Endothelial cell of umbilical vein (primary cell): Measurements from ENCODE around the gene DMAP1.

ENCODE experiments used
- EZH2 ChIP-seq: IDR thresholded peaks from 2 replicates; pipeline ENCODE4 v1.6.1; 2012; ENCODE audit warnings: borderline replicate concordance, low read depth, mild to moderate bottlenecking, moderate library complexity, low read length, inconsistent platforms; ENCODE audit not compliant: severe bottlenecking
- FOS ChIP-seq: IDR thresholded peaks from 2 replicates; pipeline ENCODE4 v1.6.1; 2011; ENCODE audit warnings: mild to moderate bottlenecking, low read length, moderate library complexity, borderline replicate concordance; ENCODE audit not compliant: insufficient read depth
- GATA2 ChIP-seq: IDR thresholded peaks from 2 replicates; pipeline ENCODE4 v1.7.0; 2011; ENCODE audit warnings: low read depth, mild to moderate bottlenecking, moderate library complexity, mixed read lengths, low read length; ENCODE audit not compliant: insufficient read length, insufficient read depth
- JUN ChIP-seq: IDR thresholded peaks from 2 replicates; pipeline ENCODE4 v1.6.1; 2011; ENCODE audit warnings: borderline replicate concordance, low read depth; ENCODE audit not compliant: insufficient read length, insufficient read depth
- MYC ChIP-seq: IDR thresholded peaks from one replicate; pipeline ENCODE4 v1.6.1; 2011; ENCODE audit warnings: mild to moderate bottlenecking, low read depth, low read length
- POLR2A ChIP-seq: IDR thresholded peaks from 2 replicates; pipeline ENCODE4 v1.6.1; 2012; ENCODE audit warnings: low read depth, mild to moderate bottlenecking, control low read depth, low read length
- POLR2AphosphoS5 ChIP-seq: IDR thresholded peaks from 2 replicates; pipeline ENCODE4 v1.6.1; 2012; ENCODE audit warnings: low read depth, mild to moderate bottlenecking, control low read depth, low read length, moderate library complexity; ENCODE audit not compliant: insufficient read depth
- TF ChIP-seq, protein P1 (sequence below), 2 donors: IDR thresholded peaks; 1 replicate in 1 of 2; 2 replicates in 1 of 2; pipeline ENCODE4 v1.5.1; 2011; ENCODE audit warnings: low read length in 2 of 2, mild to moderate bottlenecking in 2 of 2, moderate library complexity in 2 of 2, control low read depth in 1 of 2, inconsistent platforms in 1 of 2, low read depth in 1 of 2; ENCODE audit not compliant: insufficient read depth in 1 of 2; ENCODE audit errors: extremely low read depth in 1 of 2
- TF ChIP-seq, protein P2 (sequence below): IDR thresholded peaks from 2 replicates; pipeline ENCODE4 v1.6.1; 2011; ENCODE audit not compliant: insufficient read depth, insufficient read length

DNA sequence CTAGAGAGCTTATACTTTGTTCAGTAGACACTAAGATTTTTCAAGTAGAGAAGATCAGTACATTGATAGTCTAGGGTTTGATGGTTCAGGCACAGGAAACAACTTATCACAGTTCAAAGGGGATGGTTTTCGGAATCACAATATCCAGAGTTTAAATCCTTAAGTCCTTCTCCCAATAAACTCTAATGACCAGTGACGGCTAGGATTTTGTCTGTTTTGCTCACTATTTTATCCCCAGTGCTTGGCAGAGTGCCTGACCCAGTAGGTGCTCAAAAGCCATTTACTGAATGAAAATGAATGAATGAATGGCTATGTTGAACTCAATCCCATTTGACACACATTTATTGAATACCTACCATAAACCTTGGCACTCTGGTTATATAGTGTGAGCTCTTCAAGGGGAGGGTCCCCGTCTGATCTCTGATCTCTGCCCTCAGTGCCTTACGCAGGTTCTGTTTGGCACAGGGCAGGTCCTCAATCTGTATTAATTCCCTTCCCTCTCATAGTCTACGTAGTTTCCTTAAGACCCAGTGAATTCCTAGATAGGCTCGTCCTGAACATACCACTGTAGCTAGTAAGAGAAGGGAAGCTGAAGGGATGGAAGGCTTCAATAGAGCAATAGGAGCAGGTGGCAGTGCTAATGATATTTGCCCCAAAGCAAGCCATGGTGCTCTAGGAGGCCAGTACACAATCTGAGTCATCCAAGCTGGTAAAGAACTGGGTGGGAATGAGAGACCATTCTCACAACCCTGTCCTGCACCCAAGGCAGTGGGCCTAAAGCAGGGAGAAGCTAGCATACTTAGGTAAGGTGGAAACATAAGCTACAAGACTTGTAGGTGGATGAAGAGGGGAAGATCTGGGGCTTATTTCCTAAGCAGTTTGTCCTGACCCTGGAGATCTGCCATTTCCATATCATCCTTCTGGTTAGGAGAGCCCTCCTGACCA, 53.4 kb downstream of the DMAP1 start:
- TF ChIP-seq EZH2 (no peak), POLR2AphosphoS5 (no peak), JUN (no peak), POLR2A (no peak), MYC (no peak), GATA2 (no peak), FOS (no peak)
- TF ChIP-seq, protein P1, sequence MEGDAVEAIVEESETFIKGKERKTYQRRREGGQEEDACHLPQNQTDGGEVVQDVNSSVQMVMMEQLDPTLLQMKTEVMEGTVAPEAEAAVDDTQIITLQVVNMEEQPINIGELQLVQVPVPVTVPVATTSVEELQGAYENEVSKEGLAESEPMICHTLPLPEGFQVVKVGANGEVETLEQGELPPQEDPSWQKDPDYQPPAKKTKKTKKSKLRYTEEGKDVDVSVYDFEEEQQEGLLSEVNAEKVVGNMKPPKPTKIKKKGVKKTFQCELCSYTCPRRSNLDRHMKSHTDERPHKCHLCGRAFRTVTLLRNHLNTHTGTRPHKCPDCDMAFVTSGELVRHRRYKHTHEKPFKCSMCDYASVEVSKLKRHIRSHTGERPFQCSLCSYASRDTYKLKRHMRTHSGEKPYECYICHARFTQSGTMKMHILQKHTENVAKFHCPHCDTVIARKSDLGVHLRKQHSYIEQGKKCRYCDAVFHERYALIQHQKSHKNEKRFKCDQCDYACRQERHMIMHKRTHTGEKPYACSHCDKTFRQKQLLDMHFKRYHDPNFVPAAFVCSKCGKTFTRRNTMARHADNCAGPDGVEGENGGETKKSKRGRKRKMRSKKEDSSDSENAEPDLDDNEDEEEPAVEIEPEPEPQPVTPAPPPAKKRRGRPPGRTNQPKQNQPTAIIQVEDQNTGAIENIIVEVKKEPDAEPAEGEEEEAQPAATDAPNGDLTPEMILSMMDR (IDR thresholded peaks at IDR 0.05; ENCODE audit: extremely low read depth in 1 of 2, insufficient read depth in 1 of 2, low read depth in 1 of 2, low read length in 2 of 2) = no peak
- TF ChIP-seq, protein P2, sequence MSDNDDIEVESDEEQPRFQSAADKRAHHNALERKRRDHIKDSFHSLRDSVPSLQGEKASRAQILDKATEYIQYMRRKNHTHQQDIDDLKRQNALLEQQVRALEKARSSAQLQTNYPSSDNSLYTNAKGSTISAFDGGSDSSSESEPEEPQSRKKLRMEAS = no peak
